ENCODE data around the gene MTCH2.

MTCH2 gene

GRCh38 chr11:47583844-47584243, 58.5 kb downstream of the MTCH2 start:
- Histone ChIP-seq H3K27me3 (ENCODE audit: insufficient read depth, low read length) (no peaks in the 10 kb centered on the region), H3K4me2 (ENCODE audit: low read length) (no peak overlapping the region), H3K9ac (ENCODE audit: low read length) (no peak overlapping the region), H3K4me1 (ENCODE audit: insufficient read depth, low read length, severe bottlenecking) (peaks cover 13% of the 10 kb centered on the region), H3F3A (ENCODE audit: insufficient read depth, low read length) (0 out of 2 replicates have a peak, but pooled peaks cover 4% of the 10 kb centered on the region), H3K4me3 (ENCODE audit: low read depth, low read length, poor library complexity, severe bottlenecking) (no peak overlapping the region), H2AFZ (ENCODE audit: low read length) (no peak overlapping the region), H3K9me2 (ENCODE audit: low read depth, low read length) (no peaks in the 10 kb centered on the region), H3K27ac (ENCODE audit: low read depth, low read length, poor library complexity, severe bottlenecking) (no peak overlapping the region), H3K9me3 (ENCODE audit: low read length) (no peaks in the 10 kb centered on the region), H3K79me2 (ENCODE audit: insufficient read depth, low read length) (peaks cover 16% of the 10 kb centered on the region), H3K36me3 (ENCODE audit: insufficient read depth, low read length) (peaks cover 53% of the 10 kb centered on the region), H4K20me1 (ENCODE audit: insufficient read depth, low read length) (no peaks in the 10 kb centered on the region)
- TF ChIP-seq EZH2 (IDR thresholded peaks at IDR 0.05; ENCODE audit: borderline replicate concordance, low read length): no peak
- TF ChIP-seq CTCF (IDR thresholded peaks at IDR 0.05; ENCODE audit: low read length): no peak

- Histone ChIP-seq H3K9ac (ENCODE audit: low read length) (peak within 1 kb of the TSS; percentile 99), H3K27ac (ENCODE audit: low read depth, low read length, poor library complexity, severe bottlenecking) (peak within 1 kb of the TSS; percentile 32), H3K4me2 (ENCODE audit: low read length) (peak within 1 kb of the TSS; percentile 100), H4K20me1 (ENCODE audit: insufficient read depth, low read length) (no peaks in the 10 kb centered on the region), H3K36me3 (ENCODE audit: insufficient read depth, low read length) (peaks cover 63% of the 10 kb centered on the region), H3K79me2 (ENCODE audit: insufficient read depth, low read length) (peaks cover 16% of the 10 kb centered on the region), H3F3A (ENCODE audit: insufficient read depth, low read length) (0 out of 2 replicates have a peak, but pooled peaks cover under 1% of the 10 kb centered on the region), H3K9me2 (ENCODE audit: low read depth, low read length) (no peaks in the 10 kb centered on the region), H2AFZ (ENCODE audit: low read length) (no peak within 1 kb of the TSS), H3K27me3 (ENCODE audit: insufficient read depth, low read length) (no peaks in the 10 kb centered on the region), H3K4me1 (ENCODE audit: insufficient read depth, low read length, severe bottlenecking) (peaks cover 29% of the 10 kb centered on the region), H3K9me3 (ENCODE audit: low read length) (no peaks in the 10 kb centered on the region), H3K4me3 (ENCODE audit: low read depth, low read length, poor library complexity, severe bottlenecking) (peak within 1 kb of the TSS; percentile 97)
- no peak for TF ChIP-seq EZH2 (IDR thresholded peaks at IDR 0.05; ENCODE audit: borderline replicate concordance, low read length)
- no peak for TF ChIP-seq CTCF (IDR thresholded peaks at IDR 0.05; ENCODE audit: low read length)
Measured at GRCh38 chr11:47578524-47579494, 63.5 kb downstream of the MTCH2 start, which contains the start of the genes KBTBD4 and NDUFS3. KBTBD4 (minus strand) TSS chr11:47578970; CDS start chr11:47578951, 19 bp downstream. NDUFS3 (plus strand) TSS chr11:47579074; CDS start chr11:47579092, 18 bp downstream.

- Histone ChIP-seq H3K4me1 (ENCODE audit: insufficient read depth, low read length, severe bottlenecking) (peaks cover 29% of the 10 kb centered on the region), H3K36me3 (ENCODE audit: insufficient read depth, low read length) (peaks cover 63% of the 10 kb centered on the region), H3K9me3 (ENCODE audit: low read length) (no peaks in the 10 kb centered on the region), H3K27me3 (ENCODE audit: insufficient read depth, low read length) (no peaks in the 10 kb centered on the region), H2AFZ (ENCODE audit: low read length) (no peak overlapping the region), H3K4me3 (ENCODE audit: low read depth, low read length, poor library complexity, severe bottlenecking) (peak overlapping the region; percentile 97), H4K20me1 (ENCODE audit: insufficient read depth, low read length) (no peaks in the 10 kb centered on the region), H3F3A (ENCODE audit: insufficient read depth, low read length) (no peaks in the 10 kb centered on the region), H3K9ac (ENCODE audit: low read length) (peak overlapping the region; percentile 99; the same call in 1 of the 2 replicates), H3K9me2 (ENCODE audit: low read depth, low read length) (no peaks in the 10 kb centered on the region), H3K79me2 (ENCODE audit: insufficient read depth, low read length) (peaks cover 16% of the 10 kb centered on the region), H3K27ac (ENCODE audit: low read depth, low read length, poor library complexity, severe bottlenecking) (no peak overlapping the region), H3K4me2 (ENCODE audit: low read length) (peak overlapping the region; percentile 100)
- no peak for TF ChIP-seq CTCF (IDR thresholded peaks at IDR 0.05; ENCODE audit: low read length)
- TF ChIP-seq EZH2 (IDR thresholded peaks at IDR 0.05; ENCODE audit: borderline replicate concordance, low read length): no peak
Measured at GRCh38 chr11:47577460-47578041, 64.8 kb downstream of the MTCH2 start.
